Lung (tissue), 12 donors: ENCODE measurements around the gene ABTB1. TPM values are rescaled to one million over a fixed set of nuclear protein-coding genes. Genes with fewer than 3 reads are reported as not detected.

Source experiments
- ATAC-seq: fragments of 200-7000 bp; cut with Tn5 transposase; one replicate; pipeline ENCODE4 v1.9.1; 2020; ENCODE audit warnings: moderate number of reproducible peaks; ENCODE audit not compliant: insufficient read depth, low FRiP score
- DNase-seq, 3 donors: peaks; one replicate each; pipeline ENCODE4 v3.0.0-alpha.2; 2013 to 2017
- H3K27ac ChIP-seq, 2 donors: one replicate each; pipeline ENCODE4 v1.5.1; 2013; ENCODE audit warnings: mild to moderate bottlenecking in 2 of 2, moderate library complexity in 2 of 2, control low read depth in 1 of 2, inconsistent platforms in 1 of 2, low read depth in 1 of 2, low read length in 1 of 2
- H3K27me3 ChIP-seq, 3 donors: one replicate each; pipeline ENCODE4 v1.5.1; 2013; ENCODE audit warnings: low read length in 2 of 3; ENCODE audit not compliant: control insufficient read depth in 3 of 3, insufficient read depth in 3 of 3
- H3K36me3 ChIP-seq, 4 donors: one replicate each; pipeline ENCODE4 v1.5.1; 2013; ENCODE audit warnings: low read length in 4 of 4, mild to moderate bottlenecking in 1 of 4, moderate library complexity in 1 of 4; ENCODE audit not compliant: control insufficient read depth in 4 of 4, insufficient read depth in 4 of 4
- H3K4me1 ChIP-seq, 5 donors: one replicate each; pipeline ENCODE4 v1.5.1; 2013; ENCODE audit warnings: low read length in 5 of 5, mild to moderate bottlenecking in 2 of 5, moderate library complexity in 1 of 5; ENCODE audit not compliant: control insufficient read depth in 5 of 5, insufficient read depth in 5 of 5
- H3K4me3 ChIP-seq: one replicate; pipeline ENCODE4 v1.5.1; 2013; ENCODE audit warnings: mild to moderate bottlenecking, control low read depth, moderate library complexity
- H3K9ac ChIP-seq, 2 donors: one replicate each; pipeline ENCODE4 v1.5.1; 2013; ENCODE audit warnings: low read length in 2 of 2, control low read depth in 1 of 2; ENCODE audit not compliant: insufficient read depth in 1 of 2
- H3K9me3 ChIP-seq, 4 donors: one replicate each; pipeline ENCODE4 v1.5.1; 2013; ENCODE audit warnings: low read length in 3 of 4, mild to moderate bottlenecking in 1 of 4, moderate library complexity in 1 of 4; ENCODE audit not compliant: control insufficient read depth in 4 of 4, insufficient read depth in 3 of 4
- WGBS, 2 donors: extraction: QIAGEN DNeasy Blood & Tissue Kit; methylation state at CpG; one replicate each; pipeline ENCODE4 v1.1.7; 2013; 5-methylcytosine and 5-hydroxymethylcytosine counted together
- polyA plus RNA-seq, 2 donors: library from polyadenylated mRNA; stranded (reverse); fragments of 200-250 nt; gene quantifications; one replicate each; pipeline ENCODE4 v1.2.1, GENCODE V29; 2013
- total RNA-seq, 2 donors: library from RNA; depleted of rRNA in 1 of 2; stranded (reverse); fragments of >200 nt in 1 of 2; gene quantifications; one replicate each; pipeline ENCODE4 v1.2.1, GENCODE V29; 2014 to 2021
- TF ChIP-seq, protein P1 (sequence below): IDR thresholded peaks from 2 replicates; pipeline ENCODE4 v1.5.1; 2012; ENCODE audit warnings: mild to moderate bottlenecking; ENCODE audit errors: control extremely low read depth, extremely low read depth
- donor health status: control.
- donor health status: control.
- donor health status: Bipolar disorder and iron deficiency.
- donor health status: healthy.
- donor health status: DM: yes; HTN: yes; CAD: no.

ABTB1 gene
- total and polyA plus RNA-seq, 4 donors: 30.7 to 102 (median 48.6) TPM

DNA sequence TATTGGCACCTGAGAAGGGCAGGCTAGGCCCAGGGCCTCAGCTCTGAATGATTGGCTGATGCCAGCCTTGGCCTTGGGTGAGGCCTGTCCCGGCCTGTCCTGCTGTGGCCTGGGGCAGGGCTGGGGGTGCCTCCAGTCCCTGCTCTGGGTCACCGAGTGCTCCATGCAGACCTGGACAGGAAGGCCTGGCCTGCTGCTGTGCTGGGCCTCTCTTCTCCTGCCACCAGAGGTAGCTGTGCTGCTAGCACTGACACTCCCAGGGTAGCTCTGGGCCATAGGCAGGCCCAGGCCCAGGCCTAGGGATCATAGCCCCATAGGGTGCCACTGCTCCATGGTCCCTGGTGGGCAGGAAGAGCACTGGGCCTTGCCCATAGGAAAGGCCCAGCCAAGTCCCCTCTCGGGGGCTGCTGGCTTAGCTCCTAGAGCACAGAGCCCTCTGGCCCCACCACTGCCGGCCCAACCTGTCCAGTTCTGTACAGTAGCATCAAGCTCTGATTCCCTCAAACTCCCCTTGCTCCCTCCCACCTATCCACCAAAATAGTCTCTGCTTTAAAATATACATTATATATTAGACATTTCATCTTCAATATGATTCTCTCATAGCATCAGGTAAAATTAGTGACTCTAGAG, 18.2 kb downstream of the ABTB1 start:
- ATAC-seq (peak; percentile 12), DNase-seq (peak in 2 of 3 donors; percentile 44 to 60)
- 90 to 91% methylated on average over 4 of the region's 4 CpGs for WGBS, 2 donors
- TF ChIP-seq, protein P1, sequence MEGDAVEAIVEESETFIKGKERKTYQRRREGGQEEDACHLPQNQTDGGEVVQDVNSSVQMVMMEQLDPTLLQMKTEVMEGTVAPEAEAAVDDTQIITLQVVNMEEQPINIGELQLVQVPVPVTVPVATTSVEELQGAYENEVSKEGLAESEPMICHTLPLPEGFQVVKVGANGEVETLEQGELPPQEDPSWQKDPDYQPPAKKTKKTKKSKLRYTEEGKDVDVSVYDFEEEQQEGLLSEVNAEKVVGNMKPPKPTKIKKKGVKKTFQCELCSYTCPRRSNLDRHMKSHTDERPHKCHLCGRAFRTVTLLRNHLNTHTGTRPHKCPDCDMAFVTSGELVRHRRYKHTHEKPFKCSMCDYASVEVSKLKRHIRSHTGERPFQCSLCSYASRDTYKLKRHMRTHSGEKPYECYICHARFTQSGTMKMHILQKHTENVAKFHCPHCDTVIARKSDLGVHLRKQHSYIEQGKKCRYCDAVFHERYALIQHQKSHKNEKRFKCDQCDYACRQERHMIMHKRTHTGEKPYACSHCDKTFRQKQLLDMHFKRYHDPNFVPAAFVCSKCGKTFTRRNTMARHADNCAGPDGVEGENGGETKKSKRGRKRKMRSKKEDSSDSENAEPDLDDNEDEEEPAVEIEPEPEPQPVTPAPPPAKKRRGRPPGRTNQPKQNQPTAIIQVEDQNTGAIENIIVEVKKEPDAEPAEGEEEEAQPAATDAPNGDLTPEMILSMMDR: no peak
- no peak overlapping the region for H3K9ac ChIP-seq
- H3K27me3 ChIP-seq: no peaks in the 10 kb centered on the region
- no peak overlapping the region for H3K4me3 ChIP-seq
- no peaks in the 10 kb centered on the region for H3K9me3 ChIP-seq
- peaks cover 0 to 11% (median 4%) of the 10 kb centered on the region in 5 donors for H3K4me1 ChIP-seq
- H3K27ac ChIP-seq: peak overlapping the region in 1 of 2 donors; percentile 43
- no peaks in the 10 kb centered on the region for H3K36me3 ChIP-seq

DNA sequence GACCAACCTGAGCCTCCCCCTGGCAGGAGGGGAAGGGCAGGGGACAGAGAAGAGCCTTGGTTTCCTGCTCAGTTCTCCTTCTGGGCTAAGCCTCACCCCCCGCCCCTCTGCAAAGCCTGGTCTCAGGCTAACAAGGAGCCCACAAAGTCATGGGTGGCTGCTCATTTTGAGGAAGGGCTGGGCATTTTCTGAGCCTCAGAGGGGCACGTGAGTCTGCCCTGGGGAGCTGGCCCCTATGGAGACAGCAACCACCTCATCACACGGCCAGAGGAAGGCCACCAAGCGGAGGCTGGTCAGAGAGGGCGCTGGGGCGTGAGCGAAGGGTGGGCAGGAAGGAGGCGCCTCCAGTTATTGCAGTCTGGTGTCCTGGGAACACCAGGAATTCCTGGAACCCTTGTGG, 18.7 kb downstream of the ABTB1 start:
- H3K27ac ChIP-seq: no peak overlapping the region
- WGBS, 2 donors: 90% methylated on average over 8 of the region's 8 CpGs
- no peak overlapping the region for H3K4me3 ChIP-seq
- no peaks in the 10 kb centered on the region for H3K9me3 ChIP-seq
- DNase-seq (no peak), ATAC-seq (no peak)
- H3K27me3 ChIP-seq: no peaks in the 10 kb centered on the region
- H3K9ac ChIP-seq: no peak overlapping the region
- H3K36me3 ChIP-seq: no peaks in the 10 kb centered on the region
- TF ChIP-seq, protein P1: no peak
- H3K4me1 ChIP-seq: peaks cover 0 to 16% (median 4%) of the 10 kb centered on the region in 5 donors

DNA sequence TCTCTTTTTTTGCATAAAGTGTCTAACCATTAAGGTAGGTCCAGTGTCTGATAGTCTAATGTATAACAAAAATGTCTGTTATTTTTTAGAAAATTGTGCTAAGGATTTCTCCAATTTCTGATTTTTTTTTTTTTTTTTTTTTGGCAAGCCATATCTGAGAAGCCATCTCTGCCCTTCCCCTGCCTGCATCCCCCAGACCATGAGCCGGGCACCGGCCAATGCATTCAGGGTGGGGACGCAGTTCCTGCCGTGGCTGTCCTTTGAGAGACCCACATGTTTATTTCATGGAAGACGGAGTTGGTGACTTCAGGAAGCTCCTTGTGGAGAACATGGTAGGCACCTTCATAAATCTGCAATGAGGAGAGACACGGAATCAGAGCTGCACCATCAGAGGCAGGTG, 19.2 kb downstream of the ABTB1 start:
- Histone ChIP-seq H3K9me3 (no peaks in the 10 kb centered on the region), H3K27me3 (no peaks in the 10 kb centered on the region), H3K36me3 (no peaks in the 10 kb centered on the region), H3K4me3 (no peak overlapping the region), H3K27ac (no peak overlapping the region), H3K9ac (no peak overlapping the region), H3K4me1 (peaks cover 0 to 20% (median 6%) of the 10 kb centered on the region in 5 donors)
- 87 to 91% methylated on average over 6 of the region's 6 CpGs for WGBS, 2 donors
- ATAC-seq: no peak
- TF ChIP-seq, protein P1: no peak
- no peak for DNase-seq
